Measurements from ENCODE around the gene E4F1. TPM values are rescaled to one million over a fixed set of nuclear protein-coding genes. Genes with fewer than 3 reads are reported as not detected.

E4F1 gene
- total and polyA plus RNA-seq, 4 donors: 4.4 to 19.1 (median 13.7) TPM

DNA sequence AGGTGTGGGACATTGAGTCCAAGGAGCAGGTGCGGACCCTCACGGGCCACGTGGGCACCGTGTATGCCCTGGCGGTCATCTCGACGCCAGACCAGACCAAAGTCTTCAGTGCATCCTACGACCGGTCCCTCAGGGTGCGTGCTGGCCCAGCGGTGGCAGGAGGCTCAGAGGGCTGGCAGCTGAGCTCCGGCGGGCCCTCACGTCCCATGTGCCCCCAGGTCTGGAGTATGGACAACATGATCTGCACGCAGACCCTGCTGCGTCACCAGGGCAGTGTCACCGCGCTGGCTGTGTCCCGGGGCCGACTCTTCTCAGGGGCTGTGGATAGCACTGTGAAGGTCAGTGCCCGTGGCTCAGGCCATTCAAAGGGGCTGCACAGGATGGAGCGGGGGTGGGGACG lies 47.3 kb upstream of the E4F1 start:
- Histone ChIP-seq H3K4me1 (ENCODE audit: control insufficient read depth in 4 of 4, insufficient read depth in 4 of 4, low read length in 3 of 4) (no peaks in the 10 kb centered on the region), H3K4me3 (ENCODE audit: low read depth in 1 of 3, low read length in 3 of 3) (no peak overlapping the region), H3K36me3 (ENCODE audit: control insufficient read depth in 4 of 4, insufficient read depth in 3 of 4, low read depth in 1 of 4, low read length in 3 of 4) (peaks cover 12 to 60% (median 31%) of the 10 kb centered on the region in 4 donors), H3K27me3 (ENCODE audit: control insufficient read depth in 4 of 4, insufficient read depth in 4 of 4, low read length in 3 of 4) (no peaks in the 10 kb centered on the region), H3K9me3 (ENCODE audit: control insufficient read depth in 4 of 4, low read length in 3 of 4) (no peaks in the 10 kb centered on the region), H3K9ac (ENCODE audit: low read depth in 1 of 2, low read length in 2 of 2) (no peak overlapping the region), H3K27ac (ENCODE audit: low read depth in 1 of 2, low read length in 2 of 2) (no peak overlapping the region)
- no peak for DNase-seq (ENCODE audit: low spot score)
- TF ChIP-seq EGR1 (IDR thresholded peaks at IDR 0.05; ENCODE audit: low read depth in 2 of 2) (no peak), HNF4A (conservative IDR thresholded peaks at IDR 0.05) (no peak), RXRA (IDR thresholded peaks at IDR 0.05) (no peak)
- TF ChIP-seq, protein P1, sequence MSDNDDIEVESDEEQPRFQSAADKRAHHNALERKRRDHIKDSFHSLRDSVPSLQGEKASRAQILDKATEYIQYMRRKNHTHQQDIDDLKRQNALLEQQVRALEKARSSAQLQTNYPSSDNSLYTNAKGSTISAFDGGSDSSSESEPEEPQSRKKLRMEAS (IDR thresholded peaks at IDR 0.05): no peak
- 97% methylated on average over 23 of the region's 23 CpGs for WGBS

DNA sequence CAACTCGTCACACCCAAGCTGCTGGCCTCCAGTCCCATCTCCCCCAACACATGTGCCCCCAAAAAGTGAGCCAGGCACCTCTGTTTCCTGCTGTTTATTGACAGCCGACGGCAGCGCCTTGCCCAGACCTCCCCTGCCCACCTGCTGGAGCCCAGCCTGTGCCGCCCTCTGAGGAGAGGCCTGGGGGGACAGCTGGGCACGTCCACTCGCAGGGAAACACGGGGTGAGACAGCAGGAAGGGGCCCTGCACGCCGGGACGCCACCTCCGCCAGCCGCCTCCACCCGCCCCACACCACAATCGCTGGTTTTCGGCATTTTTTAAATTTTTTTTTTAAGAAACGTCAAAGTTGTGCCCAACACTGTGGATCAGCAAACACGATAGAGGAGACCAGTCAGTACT lies 46.3 kb upstream of the E4F1 start:
- H3K9me3 ChIP-seq (ENCODE audit: control insufficient read depth in 4 of 4, low read length in 3 of 4): no peaks in the 10 kb centered on the region
- H3K27me3 ChIP-seq (ENCODE audit: control insufficient read depth in 4 of 4, insufficient read depth in 4 of 4, low read length in 3 of 4): no peaks in the 10 kb centered on the region
- no peak for DNase-seq (ENCODE audit: low spot score)
- TF ChIP-seq FOXA1 (IDR thresholded peaks at IDR 0.05): no peak
- TF ChIP-seq ZBTB33 (IDR thresholded peaks at IDR 0.05): no peak
- TF ChIP-seq REST (IDR thresholded peaks at IDR 0.05): no peak
- no peak for TF ChIP-seq RXRA (IDR thresholded peaks at IDR 0.05)
- no peak overlapping the region for H3K9ac ChIP-seq (ENCODE audit: low read depth in 1 of 2, low read length in 2 of 2)
- peaks cover 12 to 49% (median 29%) of the 10 kb centered on the region in 4 donors for H3K36me3 ChIP-seq (ENCODE audit: control insufficient read depth in 4 of 4, insufficient read depth in 3 of 4, low read depth in 1 of 4, low read length in 3 of 4)
- no peak overlapping the region for H3K4me3 ChIP-seq (ENCODE audit: low read depth in 1 of 3, low read length in 3 of 3)
- H3K27ac ChIP-seq (ENCODE audit: low read depth in 1 of 2, low read length in 2 of 2): no peak overlapping the region
- no peaks in the 10 kb centered on the region for H3K4me1 ChIP-seq (ENCODE audit: control insufficient read depth in 4 of 4, insufficient read depth in 4 of 4, low read length in 3 of 4)
- 94% methylated on average over 18 of the region's 18 CpGs for WGBS

GRCh38 chr16:2177561-2177960 lies 45.8 kb upstream of the E4F1 start:
- peaks cover 12 to 48% (median 29%) of the 10 kb centered on the region in 4 donors for H3K36me3 ChIP-seq (ENCODE audit: control insufficient read depth in 4 of 4, insufficient read depth in 3 of 4, low read depth in 1 of 4, low read length in 3 of 4)
- no peak overlapping the region for H3K4me3 ChIP-seq (ENCODE audit: low read depth in 1 of 3, low read length in 3 of 3)
- H3K9me3 ChIP-seq (ENCODE audit: control insufficient read depth in 4 of 4, low read length in 3 of 4): no peaks in the 10 kb centered on the region
- DNase-seq (ENCODE audit: low spot score): no peak
- no peak overlapping the region for H3K27ac ChIP-seq (ENCODE audit: low read depth in 1 of 2, low read length in 2 of 2)
- no peaks in the 10 kb centered on the region for H3K4me1 ChIP-seq (ENCODE audit: control insufficient read depth in 4 of 4, insufficient read depth in 4 of 4, low read length in 3 of 4)
- 97% methylated on average over 20 of the region's 20 CpGs for WGBS
- no peak overlapping the region for H3K9ac ChIP-seq (ENCODE audit: low read depth in 1 of 2, low read length in 2 of 2)
- no peaks in the 10 kb centered on the region for H3K27me3 ChIP-seq (ENCODE audit: control insufficient read depth in 4 of 4, insufficient read depth in 4 of 4, low read length in 3 of 4)
- TF ChIP-seq, protein P1 (IDR thresholded peaks at IDR 0.05): no peak
- TF ChIP-seq HNF4A (conservative IDR thresholded peaks at IDR 0.05) (no peak), EGR1 (IDR thresholded peaks at IDR 0.05; ENCODE audit: low read depth in 2 of 2) (no peak), RXRA (IDR thresholded peaks at IDR 0.05) (no peak), GABPA (IDR thresholded peaks at IDR 0.05 in 1 of 2, conservative IDR thresholded peaks at IDR 0.05 in 1 of 2) (no peak), REST (IDR thresholded peaks at IDR 0.05) (no peak), NR2F2 (IDR thresholded peaks at IDR 0.05) (no peak), TAF1 (conservative IDR thresholded peaks at IDR 0.05) (no peak), SP1 (IDR thresholded peaks at IDR 0.05) (no peak), HNF4G (IDR thresholded peaks at IDR 0.05) (no peak), YY1 (IDR thresholded peaks at IDR 0.05) (no peak), FOXA1 (IDR thresholded peaks at IDR 0.05) (no peak), RAD21 (IDR thresholded peaks at IDR 0.05) (no peak)
- TF ChIP-seq, protein P2, sequence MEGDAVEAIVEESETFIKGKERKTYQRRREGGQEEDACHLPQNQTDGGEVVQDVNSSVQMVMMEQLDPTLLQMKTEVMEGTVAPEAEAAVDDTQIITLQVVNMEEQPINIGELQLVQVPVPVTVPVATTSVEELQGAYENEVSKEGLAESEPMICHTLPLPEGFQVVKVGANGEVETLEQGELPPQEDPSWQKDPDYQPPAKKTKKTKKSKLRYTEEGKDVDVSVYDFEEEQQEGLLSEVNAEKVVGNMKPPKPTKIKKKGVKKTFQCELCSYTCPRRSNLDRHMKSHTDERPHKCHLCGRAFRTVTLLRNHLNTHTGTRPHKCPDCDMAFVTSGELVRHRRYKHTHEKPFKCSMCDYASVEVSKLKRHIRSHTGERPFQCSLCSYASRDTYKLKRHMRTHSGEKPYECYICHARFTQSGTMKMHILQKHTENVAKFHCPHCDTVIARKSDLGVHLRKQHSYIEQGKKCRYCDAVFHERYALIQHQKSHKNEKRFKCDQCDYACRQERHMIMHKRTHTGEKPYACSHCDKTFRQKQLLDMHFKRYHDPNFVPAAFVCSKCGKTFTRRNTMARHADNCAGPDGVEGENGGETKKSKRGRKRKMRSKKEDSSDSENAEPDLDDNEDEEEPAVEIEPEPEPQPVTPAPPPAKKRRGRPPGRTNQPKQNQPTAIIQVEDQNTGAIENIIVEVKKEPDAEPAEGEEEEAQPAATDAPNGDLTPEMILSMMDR (IDR thresholded peaks at IDR 0.05; ENCODE audit: low read depth, low read length, missing input control): no peak
